ENCODE results near the gene TMSB10.

The TMSB10 gene

GRCh38 chr2:84905181-84906107 is at the start of gene TMSB10:
Gene TMSB10 (plus strand): TSS chr2:84905656.
- no peak for TF ChIP-seq CTCF (IDR thresholded peaks at IDR 0.05; ENCODE audit: low read depth, low read length)
- Histone ChIP-seq H3K9me3 (ENCODE audit: severe bottlenecking) (no peaks in the 10 kb centered on the region), H3K27me3 (ENCODE audit: insufficient read depth, low read depth, severe bottlenecking) (no peaks in the 10 kb centered on the region), H3K27ac (peak within 1 kb of the TSS; percentile 96), H3K36me3 (peaks cover 19% of the 10 kb centered on the region), H3K4me3 (ENCODE audit: low read depth, low read length) (peak within 1 kb of the TSS; percentile 68)
- peak; percentile 87 for DNase-seq

- Histone ChIP-seq H3K9me3 (ENCODE audit: severe bottlenecking) (no peaks in the 10 kb centered on the region), H3K4me3 (ENCODE audit: low read depth, low read length) (no peak overlapping the region), H3K27me3 (ENCODE audit: insufficient read depth, low read depth, severe bottlenecking) (no peaks in the 10 kb centered on the region), H3K36me3 (no peaks in the 10 kb centered on the region), H3K27ac (no peak overlapping the region)
- no peak for TF ChIP-seq CTCF (IDR thresholded peaks at IDR 0.05; ENCODE audit: low read depth, low read length)
- DNase-seq, result no peak
Observed at GRCh38 chr2:84855731-84856130, 49.7 kb upstream of the TMSB10 start.

- Histone ChIP-seq H3K36me3 (no peaks in the 10 kb centered on the region), H3K27me3 (ENCODE audit: insufficient read depth, low read depth, severe bottlenecking) (no peaks in the 10 kb centered on the region), H3K27ac (no peak overlapping the region), H3K9me3 (ENCODE audit: severe bottlenecking) (no peaks in the 10 kb centered on the region), H3K4me3 (ENCODE audit: low read depth, low read length) (no peak overlapping the region)
- no peak for TF ChIP-seq CTCF (IDR thresholded peaks at IDR 0.05; ENCODE audit: low read depth, low read length)
- no peak for DNase-seq
Observed at GRCh38 chr2:84856787-84857186, 48.7 kb upstream of the TMSB10 start.

GRCh38 chr2:84857566-84857965 is 47.9 kb upstream of the TMSB10 start:
- Histone ChIP-seq H3K9me3 (ENCODE audit: severe bottlenecking) (no peaks in the 10 kb centered on the region), H3K4me3 (ENCODE audit: low read depth, low read length) (no peak overlapping the region), H3K27ac (no peak overlapping the region), H3K27me3 (ENCODE audit: insufficient read depth, low read depth, severe bottlenecking) (no peaks in the 10 kb centered on the region), H3K36me3 (no peaks in the 10 kb centered on the region)
- TF ChIP-seq CTCF (IDR thresholded peaks at IDR 0.05; ENCODE audit: low read depth, low read length), result no peak
- DNase-seq, result no peak

GRCh38 chr2:84858123-84858522 is 47.3 kb upstream of the TMSB10 start:
- peak; percentile 44 for DNase-seq
- Histone ChIP-seq H3K9me3 (ENCODE audit: severe bottlenecking) (no peaks in the 10 kb centered on the region), H3K27me3 (ENCODE audit: insufficient read depth, low read depth, severe bottlenecking) (no peaks in the 10 kb centered on the region), H3K4me3 (ENCODE audit: low read depth, low read length) (no peak overlapping the region), H3K36me3 (no peaks in the 10 kb centered on the region), H3K27ac (no peak overlapping the region)
- peak; percentile 63 for TF ChIP-seq CTCF (IDR thresholded peaks at IDR 0.05; ENCODE audit: low read depth, low read length)
